Activated CD4-positive, alpha-beta T cell treated with anti-CD3 and anti-CD28 coated beads, Interleukin-10, Interleukin-2, amounts not matched to agents 100 ng/mL and 50 ng/mL, durations not matched to agents 16 hours and 8 hours (primary cell): Measurements from ENCODE around the gene IER5.
"Not testable (repeated sequence)": the region's sequence is repeated elsewhere in the genome, so short reads cannot be mapped to it uniquely, and the experiment has no call there.

ENCODE experiments used
- DNase-seq: peaks from one replicate; pipeline ENCODE4 v3.0.0-alpha.2; 2020

IER5 gene

GRCh38 chr1:181099152-181100014 is 10.9 kb downstream of the IER5 start:
- DNase-seq, result peak; percentile 92

DNA sequence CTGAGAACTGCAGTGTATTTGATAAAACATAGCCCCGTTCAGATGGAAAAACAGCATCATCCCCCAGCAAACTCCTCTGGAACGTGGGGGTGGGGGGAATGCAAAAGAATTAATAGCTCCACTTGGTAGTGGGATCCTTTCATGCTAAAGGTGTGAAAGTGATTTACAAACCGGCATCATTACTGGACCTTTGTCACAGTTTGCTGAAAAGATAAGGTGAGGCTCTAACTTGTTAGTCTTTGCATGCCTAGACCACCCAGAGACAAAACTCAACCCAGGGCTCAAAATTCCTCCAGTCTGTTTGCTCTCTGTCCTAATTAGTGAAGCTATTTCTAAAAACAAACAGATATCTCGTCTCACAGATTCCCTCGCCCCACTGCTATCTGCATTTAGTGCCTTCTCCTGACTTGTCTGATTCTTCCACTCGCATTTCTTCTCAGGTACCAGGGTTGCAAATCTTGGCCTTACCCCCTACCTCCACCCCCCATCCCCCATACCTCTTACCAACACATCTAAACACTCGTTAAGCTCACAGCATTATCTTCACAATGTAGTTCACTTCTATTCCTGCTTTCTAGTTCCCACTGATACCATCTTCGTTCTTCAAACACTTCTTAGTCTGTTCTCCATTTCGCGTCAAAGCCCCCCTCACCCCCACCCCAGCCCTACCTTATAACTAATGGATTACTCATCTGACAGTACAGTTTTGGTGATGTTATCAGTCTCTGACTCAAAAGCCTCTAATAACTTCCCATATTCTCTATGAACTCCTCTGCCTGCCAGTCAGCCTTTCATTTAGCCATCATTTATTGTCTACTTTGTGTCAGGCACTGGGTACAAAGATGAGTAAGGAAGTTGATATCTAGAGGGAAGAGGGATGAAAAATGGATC is 11.8 kb downstream of the IER5 start:
- DNase-seq, result peak; percentile 52

DNA sequence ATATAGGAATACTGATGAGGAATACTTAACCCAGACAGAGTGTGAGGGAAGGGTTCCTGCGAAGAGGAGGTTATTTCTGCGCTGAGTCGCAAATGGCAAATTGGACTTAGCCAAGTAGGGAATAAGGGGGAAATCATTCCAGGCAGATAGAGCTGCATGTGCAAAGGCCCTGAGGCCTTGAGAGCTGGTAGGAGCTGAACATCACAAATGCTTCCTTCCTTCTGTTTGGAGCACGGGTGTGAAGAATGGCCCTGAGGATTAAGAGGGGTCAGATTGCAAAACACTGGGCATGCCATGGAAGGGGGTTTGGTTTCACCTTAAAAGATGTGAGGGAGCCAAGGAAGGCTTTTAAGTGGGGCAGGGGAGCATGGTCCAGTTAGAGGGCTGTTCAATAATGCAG is 12.4 kb downstream of the IER5 start:
- no peak for DNase-seq

DNA sequence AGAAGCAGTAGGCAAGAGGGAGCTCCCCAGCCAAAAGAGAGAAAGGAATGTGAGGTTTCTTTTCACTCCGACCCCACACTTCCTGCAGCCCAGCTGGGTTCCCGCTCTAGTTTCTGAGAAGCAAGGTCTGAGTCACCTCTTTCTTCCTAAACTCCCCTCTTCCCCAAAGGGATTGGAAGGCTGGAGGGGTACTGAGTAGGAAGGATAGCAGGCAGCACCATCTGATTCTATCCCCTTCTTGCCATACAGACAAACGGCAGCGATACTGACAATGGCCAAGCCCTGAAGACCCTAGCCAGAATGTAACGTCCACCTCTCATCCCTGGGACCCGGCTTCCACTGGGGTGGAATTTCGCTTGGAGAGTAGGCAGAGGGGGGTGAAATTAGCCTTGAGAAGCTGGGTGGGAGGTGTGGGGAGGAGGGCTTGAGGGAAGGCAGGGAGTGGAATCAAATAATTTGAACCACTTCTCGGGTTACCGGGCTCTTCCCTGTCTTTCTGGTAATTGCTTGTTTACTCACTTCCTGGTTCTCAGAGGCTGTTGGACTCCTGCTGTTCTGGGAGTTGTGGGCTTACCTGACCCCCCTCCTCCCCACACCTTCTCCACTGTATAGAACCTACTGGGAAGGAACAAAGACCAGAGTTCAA is 13.2 kb downstream of the IER5 start:
- DNase-seq, result no peak

DNA sequence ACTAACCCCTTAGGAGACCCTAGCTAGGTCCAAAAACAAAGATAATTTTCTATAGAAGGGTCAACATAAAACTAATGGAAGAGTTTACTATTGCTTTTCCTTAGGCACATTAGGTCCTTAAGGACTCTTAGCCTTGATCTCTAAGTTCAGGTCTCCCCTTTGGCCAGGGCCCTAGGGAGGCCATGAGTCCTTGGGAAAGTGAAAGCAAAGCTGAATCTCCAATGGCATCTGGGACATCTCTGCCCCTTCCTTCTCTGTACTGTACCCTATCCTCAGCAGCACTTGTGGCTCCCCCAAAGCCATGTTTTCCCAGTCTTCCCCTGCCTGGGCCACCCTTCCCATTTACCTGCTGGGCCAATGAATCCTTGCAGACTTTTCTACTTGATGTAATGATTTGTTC is 14.3 kb downstream of the IER5 start:
- no peak for DNase-seq

DNA sequence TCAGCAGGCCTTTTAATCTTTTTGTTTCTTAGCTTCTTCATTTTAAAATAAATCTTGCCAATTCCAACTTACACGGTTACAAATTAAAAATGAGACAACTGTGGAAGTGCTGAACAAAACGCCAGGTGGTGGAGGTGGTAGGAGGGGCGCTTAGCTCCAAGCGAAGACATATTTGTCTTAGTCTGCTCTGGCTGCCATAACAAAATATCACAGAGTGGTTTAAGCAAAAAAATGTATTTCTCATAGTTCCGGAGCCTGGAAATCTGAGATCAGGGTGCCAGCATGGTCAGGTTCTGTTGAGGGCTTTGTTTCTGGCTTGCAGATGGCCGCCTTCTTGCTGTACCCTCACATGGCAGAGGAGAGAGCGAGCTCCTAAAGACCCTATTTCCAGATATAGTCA is 14.9 kb downstream of the IER5 start:
- DNase-seq, result no peak

- DNase-seq, result peak; percentile 19
Measured at GRCh38 chr1:181104042-181104789, 15.7 kb downstream of the IER5 start.

- no peak for DNase-seq
Measured at GRCh38 chr1:181104790-181105133, 16.3 kb downstream of the IER5 start.

DNA sequence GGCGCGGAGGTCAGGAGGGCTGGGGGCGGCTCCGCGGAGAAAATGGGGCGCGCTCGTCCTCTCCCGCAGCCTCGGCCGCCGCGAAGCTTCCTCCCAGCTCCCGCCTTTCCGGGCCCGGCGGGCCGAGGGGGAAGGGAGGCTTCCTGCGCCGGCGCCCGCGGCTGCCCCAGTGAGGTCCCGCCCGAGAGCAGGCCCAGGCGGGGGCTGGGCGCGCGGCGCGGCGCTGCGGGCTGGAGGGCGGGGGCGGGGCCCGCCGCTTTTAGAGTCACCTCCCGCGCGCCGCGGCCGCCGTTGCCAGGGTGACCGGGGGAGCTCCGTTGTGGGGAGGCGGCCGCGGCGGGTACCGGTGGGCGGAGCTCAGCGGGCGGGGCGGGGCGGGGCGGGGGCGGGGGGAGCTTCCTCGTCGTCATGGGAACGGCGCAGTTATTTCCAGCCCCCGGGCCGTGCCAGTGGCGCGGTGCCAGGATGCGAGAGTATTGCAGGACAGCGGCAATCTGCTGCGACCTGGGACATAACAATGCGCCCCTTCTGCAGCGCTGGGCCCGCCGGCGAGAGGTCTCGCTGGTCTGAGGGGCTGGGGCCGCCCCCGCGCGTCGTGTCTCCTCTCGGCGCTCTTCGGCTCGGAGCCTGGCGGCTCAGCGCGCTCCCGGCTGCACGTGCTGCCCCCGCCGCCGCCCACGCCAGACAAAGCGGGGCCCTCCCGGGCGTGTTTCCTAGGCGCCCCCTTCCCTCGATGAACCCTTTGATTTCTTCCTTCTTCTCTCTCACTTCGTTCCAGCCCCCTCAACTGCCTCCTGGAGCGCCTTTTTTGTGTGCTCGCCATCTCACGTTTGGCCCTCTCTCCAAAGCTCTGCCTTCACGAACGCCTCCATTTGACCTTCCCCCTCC is 16.9 kb downstream of the IER5 start:
- DNase-seq, result peak; percentile 94

- DNase-seq, result no peak
Measured at GRCh38 chr1:181106022-181106312, 17.5 kb downstream of the IER5 start.

GRCh38 chr1:181106479-181106878 is 18.0 kb downstream of the IER5 start:
- no peak for DNase-seq

- no peak for DNase-seq
Measured at GRCh38 chr1:181107711-181108110, 19.2 kb downstream of the IER5 start.

DNA sequence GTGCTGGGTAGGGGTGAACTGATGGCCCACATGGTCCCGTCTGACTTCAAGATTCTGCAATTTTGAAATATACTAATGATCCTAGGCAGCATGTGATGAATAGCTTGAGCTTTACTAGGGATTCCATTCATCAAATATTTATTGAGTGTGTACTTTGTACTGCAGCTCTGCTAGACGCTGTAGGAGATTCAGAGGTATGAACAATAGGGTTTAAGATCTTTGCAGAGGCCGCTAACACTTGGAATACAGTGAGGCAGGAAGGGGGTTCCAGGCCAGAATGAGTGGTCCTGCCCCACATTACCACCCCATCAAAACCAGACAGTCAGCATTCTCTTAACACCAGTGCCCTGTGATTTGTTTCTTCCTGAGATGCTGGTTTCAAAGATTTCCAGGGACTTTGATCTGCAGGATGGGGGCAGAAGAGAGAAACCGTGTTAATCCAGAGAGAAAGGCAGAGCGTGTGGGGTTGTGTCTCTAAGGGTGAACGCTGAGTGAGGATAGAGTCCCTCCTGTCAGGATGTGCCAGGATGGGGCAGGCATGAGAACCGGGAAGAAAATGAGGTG is 19.9 kb downstream of the IER5 start:
- no peak for DNase-seq

GRCh38 chr1:181110013-181110412 is 21.5 kb downstream of the IER5 start:
- no peak for DNase-seq

DNA sequence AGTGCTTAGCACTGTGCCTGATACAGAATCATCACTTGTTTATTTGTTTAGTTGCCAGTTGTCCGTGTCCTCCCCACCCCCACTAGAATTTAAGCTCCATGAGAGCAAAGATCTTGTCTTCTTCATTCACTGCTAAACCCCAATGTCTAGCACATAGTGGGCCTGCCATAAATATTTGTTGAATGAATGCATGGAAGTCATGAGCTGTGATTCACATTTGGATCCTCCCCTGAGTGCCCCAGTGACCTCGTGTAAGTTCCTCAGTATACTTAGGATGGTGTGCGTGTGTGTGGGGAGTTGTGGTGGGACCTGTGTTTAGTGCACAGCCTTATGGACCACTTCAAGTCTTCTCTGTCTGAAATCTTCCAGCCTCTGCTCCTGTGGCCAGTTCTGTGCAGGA is 23.1 kb downstream of the IER5 start:
- DNase-seq, result no peak

DNA sequence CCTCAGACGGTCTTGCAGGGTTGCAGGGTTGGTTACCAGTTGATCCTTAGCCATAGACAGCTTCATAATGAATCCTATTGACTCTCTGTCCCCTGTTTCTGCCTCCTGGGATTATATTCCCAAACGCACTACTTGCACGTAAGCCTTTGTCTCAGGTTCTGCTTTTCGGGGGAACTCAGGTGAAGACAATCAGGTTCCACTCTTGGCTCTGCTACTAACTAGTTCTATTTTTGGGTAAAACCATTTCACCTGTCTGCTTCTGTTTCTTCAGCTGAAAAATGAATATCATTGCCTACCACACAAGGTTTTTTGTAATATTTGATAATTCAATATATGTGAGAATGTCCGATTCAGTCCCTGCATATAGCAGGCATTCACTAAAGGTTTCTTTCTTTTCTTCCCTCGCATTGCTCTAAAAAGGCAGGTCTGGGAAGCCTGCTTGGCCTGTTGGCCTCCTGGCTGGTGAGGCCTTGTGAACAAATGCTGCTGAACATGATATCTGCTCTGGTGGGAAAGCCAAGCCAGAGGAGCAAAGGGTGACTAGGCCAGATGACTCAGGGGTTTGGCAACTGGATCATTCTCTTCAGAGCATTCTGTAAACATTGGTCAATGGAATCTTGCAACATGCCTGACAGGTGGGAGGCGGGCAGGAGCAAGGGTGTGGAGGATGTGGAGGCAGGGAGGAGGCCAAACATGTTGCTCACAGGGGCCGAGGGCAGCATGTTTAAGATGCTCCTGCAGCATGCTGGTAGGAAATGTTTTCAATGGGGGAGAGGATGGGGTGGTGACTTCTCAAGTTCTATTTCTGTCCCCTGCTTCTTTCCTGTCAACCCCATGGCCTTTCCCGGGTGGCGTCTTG is 23.8 kb downstream of the IER5 start:
- DNase-seq, result no peak

DNA sequence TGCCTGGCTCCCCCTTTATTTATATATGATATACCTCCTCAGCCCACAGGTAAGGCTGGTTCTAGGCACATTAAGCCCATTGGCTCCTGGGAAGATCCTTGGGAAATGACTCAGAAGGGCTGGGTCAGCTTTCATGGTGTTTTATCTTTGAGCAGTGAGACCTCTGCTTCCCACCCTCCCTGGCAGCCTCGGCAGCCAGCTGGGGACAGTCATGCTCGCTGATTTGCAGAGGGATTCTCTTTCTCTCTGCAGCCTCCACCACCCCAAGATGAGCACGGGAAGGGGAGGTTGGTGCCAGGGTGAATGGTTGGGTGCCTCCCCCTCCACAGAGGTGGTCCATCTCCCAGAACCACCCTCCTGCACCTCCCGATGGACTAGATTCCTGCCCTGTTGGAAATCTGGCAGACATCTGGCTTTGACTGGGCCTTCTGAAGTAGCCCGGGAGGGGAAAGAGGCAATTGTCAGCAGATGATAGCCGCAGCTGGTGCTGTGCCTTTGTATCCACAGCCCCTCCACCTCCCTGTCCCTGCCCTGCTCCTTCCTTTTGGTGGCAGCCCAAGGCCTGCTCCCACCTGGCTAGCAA is 24.6 kb downstream of the IER5 start:
- no peak for DNase-seq

GRCh38 chr1:181114574-181115367 is 26.3 kb downstream of the IER5 start:
- DNase-seq, result no peak

- no peak for DNase-seq
Measured at GRCh38 chr1:181115368-181115684, 26.8 kb downstream of the IER5 start.

DNA sequence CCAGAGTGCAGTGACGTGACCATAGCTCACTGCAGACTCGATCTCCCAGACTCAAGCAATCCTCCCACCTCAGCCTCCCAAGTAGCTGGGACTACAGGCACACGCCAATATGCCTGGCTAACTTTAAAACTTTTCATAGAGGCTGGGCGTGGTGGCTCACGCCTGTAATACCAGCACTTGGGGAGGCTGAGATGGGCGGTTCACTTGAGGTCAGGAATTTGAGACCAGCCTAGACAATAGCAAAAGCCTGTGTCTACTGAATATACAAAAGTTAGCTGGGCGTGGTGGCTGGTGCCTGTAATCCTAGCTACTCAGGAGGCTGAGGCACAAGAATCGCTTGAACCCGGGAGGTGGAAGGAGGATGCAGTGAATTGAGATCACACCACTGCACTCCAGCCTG is 27.5 kb downstream of the IER5 start:
- not testable (repeated sequence) for DNase-seq
